ENCODE data around the gene EIF4E. TPM values are rescaled to one million over a fixed set of nuclear protein-coding genes. Genes with fewer than 3 reads are reported as not detected.
A peak's percentile ranks its signal among the peaks of the same experiment; 100 is the strongest.
"Not testable (repeated sequence)": the region's sequence is repeated elsewhere in the genome, so short reads cannot be mapped to it uniquely, and the experiment has no call there.

EIF4E gene
- total RNA-seq, 2 experiments from 2014 or later, result 80.1 to 88.5 TPM

- POLR2A ChIA-PET, result no interaction called here
- Mint-ChIP-seq H3K36me3 (ENCODE audit: low read depth) (peaks cover 61% of the 10 kb centered on the region), H3K27ac (no peak overlapping the region), H3K27me3 (no peaks in the 10 kb centered on the region), H3K4me3 (no peak overlapping the region), H3K4me1 (peaks cover 2% of the 10 kb centered on the region), H3K9me3 (no peaks in the 10 kb centered on the region)
- DNase-seq, result no peak
- CTCF ChIA-PET, result interaction anchor here (1.1 kb wide), 1 partner anchor 263 kb away, joined by 3 read pairs; no protein-coding TSS in a partner anchor
Measured at GRCh38 chr4:98891478-98892337, 37.2 kb downstream of the EIF4E start.

- no peak for DNase-seq
- no peak overlapping the region for H3K27ac Mint-ChIP-seq
- no peaks in the 10 kb centered on the region for H3K9me3 Mint-ChIP-seq
- CTCF ChIA-PET, result no interaction called here
- H3K4me1 Mint-ChIP-seq, result peaks cover 2% of the 10 kb centered on the region
- H3K27me3 Mint-ChIP-seq, result no peaks in the 10 kb centered on the region
- H3K4me3 Mint-ChIP-seq, result no peak overlapping the region
- POLR2A ChIA-PET, result no interaction called here
- H3K36me3 Mint-ChIP-seq (ENCODE audit: low read depth), result peaks cover 62% of the 10 kb centered on the region
Measured at GRCh38 chr4:98890702-98891455, 38.1 kb downstream of the EIF4E start.

GRCh38 chr4:98887145-98887544 lies 41.8 kb downstream of the EIF4E start:
- peaks cover 53% of the 10 kb centered on the region for H3K36me3 Mint-ChIP-seq (ENCODE audit: low read depth)
- H3K27ac Mint-ChIP-seq, result no peak overlapping the region
- no peaks in the 10 kb centered on the region for H3K27me3 Mint-ChIP-seq
- no peak overlapping the region for H3K4me3 Mint-ChIP-seq
- peaks cover 2% of the 10 kb centered on the region for H3K4me1 Mint-ChIP-seq
- no peaks in the 10 kb centered on the region for H3K9me3 Mint-ChIP-seq
- ChIA-PET CTCF (interaction anchor here (1.0 kb wide), 1 partner anchor 420 kb away, joined by 4 read pairs; no protein-coding TSS in a partner anchor), POLR2A (no interaction called here)
- no peak for DNase-seq

- POLR2A ChIA-PET, H3K4me3 Mint-ChIP-seq, H3K4me1 Mint-ChIP-seq, H3K27me3 Mint-ChIP-seq, H3K27ac Mint-ChIP-seq, DNase-seq, H3K9me3 Mint-ChIP-seq: not testable (repeated sequence)
- CTCF ChIA-PET, result interaction anchor here (0.7 kb wide), 1 partner anchor 449 kb away, joined by 3 read pairs; no protein-coding TSS in a partner anchor
- H3K36me3 Mint-ChIP-seq (ENCODE audit: low read depth), result peaks cover 53% of the 10 kb centered on the region
Measured at GRCh38 chr4:98886382-98886781, 42.6 kb downstream of the EIF4E start.

GRCh38 chr4:98880884-98881283 lies 48.0 kb downstream of the EIF4E start:
- H3K27me3 Mint-ChIP-seq, CTCF ChIA-PET, H3K27ac Mint-ChIP-seq: not testable (repeated sequence)

GRCh38 chr4:98879515-98879914 lies 49.4 kb downstream of the EIF4E start:
- Mint-ChIP-seq H3K36me3 (ENCODE audit: low read depth) (peaks cover 37% of the 10 kb centered on the region), H3K27ac (no peak overlapping the region), H3K4me3 (no peak overlapping the region), H3K4me1 (no peaks in the 10 kb centered on the region), H3K27me3 (no peaks in the 10 kb centered on the region), H3K9me3 (no peaks in the 10 kb centered on the region)
- POLR2A ChIA-PET, result no interaction called here
- CTCF ChIA-PET, result no interaction called here
- DNase-seq, result no peak

More at GRCh38 chr4:98880884-98881283, 48.0 kb downstream of the EIF4E start:
- H3K36me3 Mint-ChIP-seq (ENCODE audit: low read depth), result peaks cover 44% of the 10 kb centered on the region
- H3K4me1 Mint-ChIP-seq, H3K4me3 Mint-ChIP-seq, H3K9me3 Mint-ChIP-seq, DNase-seq, POLR2A ChIA-PET: not testable (repeated sequence)

GRCh38 chr4:98873059-98873458 lies 55.9 kb downstream of the EIF4E start:
- Mint-ChIP-seq H3K9me3 (peaks cover 7% of the 10 kb centered on the region), H3K27ac (no peak overlapping the region), H3K36me3 (ENCODE audit: low read depth) (peaks cover 26% of the 10 kb centered on the region), H3K27me3 (no peaks in the 10 kb centered on the region), H3K4me3 (no peak overlapping the region), H3K4me1 (peaks cover 17% of the 10 kb centered on the region)
- ChIA-PET POLR2A (no interaction called here), CTCF (no interaction called here)
- no peak for DNase-seq

GRCh38 chr4:98872120-98872906 lies 56.6 kb downstream of the EIF4E start:
- CTCF ChIA-PET, POLR2A ChIA-PET, H3K4me3 Mint-ChIP-seq, H3K27ac Mint-ChIP-seq, H3K27me3 Mint-ChIP-seq, DNase-seq, H3K9me3 Mint-ChIP-seq: not testable (repeated sequence)
- peaks cover 20% of the 10 kb centered on the region for H3K36me3 Mint-ChIP-seq (ENCODE audit: low read depth)
- H3K4me1 Mint-ChIP-seq, result peaks cover 17% of the 10 kb centered on the region

- H3K36me3 Mint-ChIP-seq (ENCODE audit: low read depth), result peaks cover 5% of the 10 kb centered on the region
- no peak overlapping the region for H3K27ac Mint-ChIP-seq
- H3K4me1 Mint-ChIP-seq, result peaks cover 20% of the 10 kb centered on the region
- no peaks in the 10 kb centered on the region for H3K27me3 Mint-ChIP-seq
- DNase-seq, result no peak
- POLR2A ChIA-PET, result no interaction called here
- H3K4me3 Mint-ChIP-seq, result no peak overlapping the region
- peaks cover 3% of the 10 kb centered on the region for H3K9me3 Mint-ChIP-seq
- CTCF ChIA-PET, result interaction anchor here (0.7 to 1.0 kb wide), 2 partner anchors 16 to 400 kb away, joined by 3 read pairs; no protein-coding TSS in a partner anchor
Measured at GRCh38 chr4:98867648-98868047, 61.3 kb downstream of the EIF4E start.

- no peak overlapping the region for H3K27ac Mint-ChIP-seq
- peaks cover 3% of the 10 kb centered on the region for H3K36me3 Mint-ChIP-seq (ENCODE audit: low read depth)
- no peaks in the 10 kb centered on the region for H3K9me3 Mint-ChIP-seq
- no peak for DNase-seq
- peaks cover 11% of the 10 kb centered on the region for H3K4me1 Mint-ChIP-seq
- CTCF ChIA-PET, result no interaction called here
- POLR2A ChIA-PET, result no interaction called here
- no peak overlapping the region for H3K4me3 Mint-ChIP-seq
- H3K27me3 Mint-ChIP-seq, result no peaks in the 10 kb centered on the region
Measured at GRCh38 chr4:98865059-98865458, 63.9 kb downstream of the EIF4E start.

GRCh38 chr4:98864560-98864959 lies 64.4 kb downstream of the EIF4E start:
- Mint-ChIP-seq H3K27me3 (no peaks in the 10 kb centered on the region), H3K36me3 (ENCODE audit: low read depth) (peaks cover 3% of the 10 kb centered on the region), H3K27ac (no peak overlapping the region), H3K9me3 (no peaks in the 10 kb centered on the region), H3K4me1 (peaks cover 11% of the 10 kb centered on the region), H3K4me3 (no peak overlapping the region)
- ChIA-PET POLR2A (no interaction called here), CTCF (no interaction called here)
- peak; percentile 39 for DNase-seq

- H3K27ac Mint-ChIP-seq, result no peak overlapping the region
- H3K9me3 Mint-ChIP-seq, result no peaks in the 10 kb centered on the region
- peaks cover 3% of the 10 kb centered on the region for H3K36me3 Mint-ChIP-seq (ENCODE audit: low read depth)
- no peaks in the 10 kb centered on the region for H3K27me3 Mint-ChIP-seq
- DNase-seq, result no peak
- POLR2A ChIA-PET, result no interaction called here
- CTCF ChIA-PET, result no interaction called here
- no peak overlapping the region for H3K4me3 Mint-ChIP-seq
- H3K4me1 Mint-ChIP-seq, result peaks cover 11% of the 10 kb centered on the region
Measured at GRCh38 chr4:98862371-98862770, 66.6 kb downstream of the EIF4E start.

Data from activated CD4-positive, alpha-beta memory T cell treated with anti-CD3 and anti-CD28 coated beads, Interleukin-2, amount 10 ng/mL, durations not matched to agents 7 days and 5 days (primary cell).